ENCODE results near the gene TBL1Y. TPM values are rescaled to one million over a fixed set of nuclear protein-coding genes. Genes with fewer than 3 reads are reported as not detected.
"Not testable (repeated sequence)": the region's sequence is repeated elsewhere in the genome, so short reads cannot be mapped to it uniquely, and the experiment has no call there.

Gene TBL1Y
- total and polyA plus RNA-seq, 2 experiments from 2014 or later, result 2.6 to 5.8 TPM

DNA sequence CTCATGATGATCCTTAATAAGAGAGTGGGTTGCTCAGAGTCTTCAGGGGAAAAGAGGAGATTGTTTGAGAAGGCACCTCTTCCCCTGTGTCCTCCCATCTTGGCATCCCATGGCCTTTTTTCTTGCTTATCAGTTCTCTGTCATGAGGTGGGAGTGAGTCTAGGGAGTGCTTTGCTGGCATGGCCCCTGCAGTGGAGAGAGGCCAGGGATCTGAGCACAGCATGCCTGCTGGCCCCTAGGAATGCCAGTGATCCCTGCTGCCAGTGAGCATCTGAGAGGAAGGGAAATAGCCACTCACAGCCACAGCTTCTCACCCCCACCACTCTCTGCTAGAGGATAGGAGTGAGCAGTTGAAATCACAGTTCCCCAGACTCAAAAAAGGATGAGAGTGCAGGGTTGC is 168.2 kb downstream of the TBL1Y start (continued):
- TF ChIP-seq, protein P1, sequence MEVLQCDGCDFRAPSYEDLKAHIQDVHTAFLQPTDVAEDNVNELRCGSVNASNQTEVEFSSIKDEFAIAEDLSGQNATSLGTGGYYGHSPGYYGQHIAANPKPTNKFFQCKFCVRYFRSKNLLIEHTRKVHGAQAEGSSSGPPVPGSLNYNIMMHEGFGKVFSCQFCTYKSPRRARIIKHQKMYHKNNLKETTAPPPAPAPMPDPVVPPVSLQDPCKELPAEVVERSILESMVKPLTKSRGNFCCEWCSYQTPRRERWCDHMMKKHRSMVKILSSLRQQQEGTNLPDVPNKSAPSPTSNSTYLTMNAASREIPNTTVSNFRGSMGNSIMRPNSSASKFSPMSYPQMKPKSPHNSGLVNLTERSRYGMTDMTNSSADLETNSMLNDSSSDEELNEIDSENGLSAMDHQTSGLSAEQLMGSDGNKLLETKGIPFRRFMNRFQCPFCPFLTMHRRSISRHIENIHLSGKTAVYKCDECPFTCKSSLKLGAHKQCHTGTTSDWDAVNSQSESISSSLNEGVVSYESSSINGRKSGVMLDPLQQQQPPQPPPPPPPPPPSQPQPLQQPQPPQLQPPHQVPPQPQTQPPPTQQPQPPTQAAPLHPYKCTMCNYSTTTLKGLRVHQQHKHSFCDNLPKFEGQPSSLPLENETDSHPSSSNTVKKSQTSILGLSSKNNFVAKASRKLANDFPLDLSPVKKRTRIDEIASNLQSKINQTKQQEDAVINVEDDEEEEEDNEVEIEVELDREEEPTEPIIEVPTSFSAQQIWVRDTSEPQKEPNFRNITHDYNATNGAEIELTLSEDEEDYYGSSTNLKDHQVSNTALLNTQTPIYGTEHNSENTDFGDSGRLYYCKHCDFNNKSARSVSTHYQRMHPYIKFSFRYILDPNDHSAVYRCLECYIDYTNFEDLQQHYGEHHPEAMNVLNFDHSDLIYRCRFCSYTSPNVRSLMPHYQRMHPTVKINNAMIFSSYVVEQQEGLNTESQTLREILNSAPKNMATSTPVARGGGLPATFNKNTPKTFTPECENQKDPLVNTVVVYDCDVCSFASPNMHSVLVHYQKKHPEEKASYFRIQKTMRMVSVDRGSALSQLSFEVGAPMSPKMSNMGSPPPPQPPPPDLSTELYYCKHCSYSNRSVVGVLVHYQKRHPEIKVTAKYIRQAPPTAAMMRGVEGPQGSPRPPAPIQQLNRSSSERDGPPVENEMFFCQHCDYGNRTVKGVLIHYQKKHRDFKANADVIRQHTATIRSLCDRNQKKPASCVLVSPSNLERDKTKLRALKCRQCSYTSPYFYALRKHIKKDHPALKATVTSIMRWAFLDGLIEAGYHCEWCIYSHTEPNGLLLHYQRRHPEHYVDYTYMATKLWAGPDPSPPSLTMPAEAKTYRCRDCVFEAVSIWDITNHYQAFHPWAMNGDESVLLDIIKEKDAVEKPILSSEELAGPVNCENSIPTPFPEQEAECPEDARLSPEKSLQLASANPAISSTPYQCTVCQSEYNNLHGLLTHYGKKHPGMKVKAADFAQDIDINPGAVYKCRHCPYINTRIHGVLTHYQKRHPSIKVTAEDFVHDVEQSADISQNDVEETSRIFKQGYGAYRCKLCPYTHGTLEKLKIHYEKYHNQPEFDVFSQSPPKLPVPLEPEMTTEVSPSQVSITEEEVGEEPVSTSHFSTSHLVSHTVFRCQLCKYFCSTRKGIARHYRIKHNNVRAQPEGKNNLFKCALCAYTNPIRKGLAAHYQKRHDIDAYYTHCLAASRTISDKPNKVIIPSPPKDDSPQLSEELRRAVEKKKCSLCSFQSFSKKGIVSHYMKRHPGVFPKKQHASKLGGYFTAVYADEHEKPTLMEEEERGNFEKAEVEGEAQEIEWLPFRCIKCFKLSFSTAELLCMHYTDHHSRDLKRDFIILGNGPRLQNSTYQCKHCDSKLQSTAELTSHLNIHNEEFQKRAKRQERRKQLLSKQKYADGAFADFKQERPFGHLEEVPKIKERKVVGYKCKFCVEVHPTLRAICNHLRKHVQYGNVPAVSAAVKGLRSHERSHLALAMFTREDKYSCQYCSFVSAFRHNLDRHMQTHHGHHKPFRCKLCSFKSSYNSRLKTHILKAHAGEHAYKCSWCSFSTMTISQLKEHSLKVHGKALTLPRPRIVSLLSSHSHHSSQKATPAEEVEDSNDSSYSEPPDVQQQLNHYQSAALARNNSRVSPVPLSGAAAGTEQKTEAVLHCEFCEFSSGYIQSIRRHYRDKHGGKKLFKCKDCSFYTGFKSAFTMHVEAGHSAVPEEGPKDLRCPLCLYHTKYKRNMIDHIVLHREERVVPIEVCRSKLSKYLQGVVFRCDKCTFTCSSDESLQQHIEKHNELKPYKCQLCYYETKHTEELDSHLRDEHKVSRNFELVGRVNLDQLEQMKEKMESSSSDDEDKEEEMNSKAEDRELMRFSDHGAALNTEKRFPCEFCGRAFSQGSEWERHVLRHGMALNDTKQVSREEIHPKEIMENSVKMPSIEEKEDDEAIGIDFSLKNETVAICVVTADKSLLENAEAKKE (CRISPR knock-in tag; IDR thresholded peaks at IDR 0.05), result no peak

DNA sequence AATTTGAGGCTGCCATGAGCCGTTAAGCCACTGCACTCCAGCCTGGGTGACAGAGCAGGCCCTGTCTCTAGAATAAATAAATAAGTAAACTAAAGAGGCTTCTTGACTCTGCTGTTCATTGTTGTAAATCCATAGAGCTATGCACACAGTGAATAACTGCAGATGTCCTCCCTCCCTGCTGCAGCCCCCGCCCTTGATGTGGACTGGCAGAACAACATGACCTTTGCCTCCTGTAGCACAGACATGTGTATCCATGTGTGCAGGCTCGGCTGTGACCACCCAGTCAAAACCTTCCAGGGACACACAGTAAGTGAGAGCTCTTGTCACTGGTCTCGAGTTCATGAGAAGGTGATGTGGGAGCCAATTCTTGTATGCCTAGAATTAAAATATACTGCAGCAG is 170.1 kb downstream of the TBL1Y start:
- H2AFZ ChIP-seq; H3K27ac ChIP-seq (ENCODE audit: low read depth); DNase-seq (ENCODE audit: low spot score); H3K27me3 Mint-ChIP-seq (ENCODE audit: insufficient read depth, low read depth, poor library complexity); H3K36me3 Mint-ChIP-seq (ENCODE audit: low read depth); H3K36me3 ChIP-seq (ENCODE audit: insufficient read depth); H3K4me3 ChIP-seq; H3K9me2 ChIP-seq (ENCODE audit: insufficient read depth); H3K4me1 Mint-ChIP-seq; H3K79me2 ChIP-seq (replicated peaks; ENCODE audit: insufficient read depth); H3K4me2 ChIP-seq; H3K4me3 Mint-ChIP-seq; H3K9me3 Mint-ChIP-seq; H4K20me1 ChIP-seq (replicated peaks; ENCODE audit: insufficient read depth); H3K27me3 ChIP-seq (ENCODE audit: insufficient read depth); H3K27ac Mint-ChIP-seq; H3K4me1 ChIP-seq (ENCODE audit: insufficient read depth); H3F3A ChIP-seq (replicated peaks; ENCODE audit: low read depth); ATAC-seq: not testable (repeated sequence)

- peaks cover 6% of the 10 kb centered on the region; the same call in 1 of the 3 replicates for H3K4me1 Mint-ChIP-seq
- H3K36me3 Mint-ChIP-seq (ENCODE audit: low read depth), result peaks cover 14% of the 10 kb centered on the region
- TF ChIP-seq CTCF (conservative IDR thresholded peaks at IDR 0.05; ENCODE audit: low read depth in 2 of 2) (peak; percentile 61 to 71), REST (IDR thresholded peaks at IDR 0.05; ENCODE audit: unreplicated experiment) (no peak)
- no peaks in the 10 kb centered on the region for H3K9me2 ChIP-seq (ENCODE audit: insufficient read depth)
- no peaks in the 10 kb centered on the region for H3F3A ChIP-seq (replicated peaks; ENCODE audit: low read depth)
- H3K79me2 ChIP-seq (replicated peaks; ENCODE audit: insufficient read depth), result no peaks in the 10 kb centered on the region
- no peak overlapping the region for H3K27ac Mint-ChIP-seq
- no peak overlapping the region for H3K4me3 ChIP-seq
- H3K36me3 ChIP-seq (ENCODE audit: insufficient read depth), result no peaks in the 10 kb centered on the region
- H3K4me2 ChIP-seq, result no peak overlapping the region
- no peak overlapping the region for H3K27ac ChIP-seq (ENCODE audit: low read depth)
- ATAC-seq (peak; percentile 86), DNase-seq (ENCODE audit: low spot score) (peak; percentile 67)
- H3K27me3 Mint-ChIP-seq (ENCODE audit: insufficient read depth, low read depth, poor library complexity), result peaks cover 3% of the 10 kb centered on the region
- H2AFZ ChIP-seq, result no peak overlapping the region
- no peak overlapping the region for H3K4me3 Mint-ChIP-seq
- H3K9me3 Mint-ChIP-seq, result no peaks in the 10 kb centered on the region
- no peaks in the 10 kb centered on the region for H3K27me3 ChIP-seq (ENCODE audit: insufficient read depth)
- H3K4me1 ChIP-seq (ENCODE audit: insufficient read depth), result no peaks in the 10 kb centered on the region
- no peaks in the 10 kb centered on the region for H4K20me1 ChIP-seq (replicated peaks; ENCODE audit: insufficient read depth)
Observed at GRCh38 chrY:7085606-7086005, 175.1 kb downstream of the TBL1Y start.

All from GM23338 (cell line).